OCI-LY3 (cell line): Measurements from ENCODE around the gene ELMO1.

Experiments used
- CTCF ChIP-seq: fragments of 200-600, 300-600 bp; sonication (generic); IDR thresholded peaks from 2 replicates; pipeline ENCODE4 v1.5.1; 2014; ENCODE audit warnings: antibody characterized with exemption, low read length, low read depth
- EZH2phosphoT487 ChIP-seq: fragments of 200-600 bp; shearing (Covaris generic); IDR thresholded peaks from 2 replicates; pipeline ENCODE4 v1.6.1; 2018; ENCODE audit warnings: antibody characterized with exemption, mixed run types, low read depth

- no peak for TF ChIP-seq CTCF
- no peak for TF ChIP-seq EZH2phosphoT487
These were observed 91.6 kb downstream of the ELMO1 start for GRCh38 chr7:37356911-37357636.
